WTC11 (cell line): Measurements from ENCODE around the gene CORO2B. TPM values are rescaled to one million over a fixed set of nuclear protein-coding genes. Genes with fewer than 3 reads are reported as not detected.

Source experiments
- ATAC-seq: fragments of 200-7000 bp; cut with Tn5 transposase; 2 replicates; pipeline ENCODE4 v1.10.0; 2021; ENCODE audit warnings: mild to moderate bottlenecking, moderate library complexity
- CTCF ChIA-PET: fragments of 300-600 bp; sonication (Branson Sonifier 250); formaldehyde crosslinking; loops from one replicate; lab custom pipeline; 2021; ENCODE audit warnings: antibody characterized with exemption; lab: Charles Lee
- POLR2A ChIA-PET: fragments of 350-600 bp; sonication (Branson Sonifier 250); formaldehyde crosslinking; loops from one replicate; lab custom pipeline; 2021; ENCODE audit warnings: antibody characterized with exemption; lab: Charles Lee
- DNase-seq: peaks from one replicate; pipeline ENCODE4 v3.0.0; 2021; ENCODE audit warnings: low spot score
- H3K27ac Mint-ChIP-seq: 2 replicates; pipeline ENCODE4 v1.8.0; 2021; ENCODE audit warnings: mixed read lengths
- H3K27me3 Mint-ChIP-seq: 2 replicates; pipeline ENCODE4 v1.8.0; 2021; ENCODE audit warnings: low read depth, mild to moderate bottlenecking, moderate library complexity, mixed read lengths
- H3K36me3 Mint-ChIP-seq: 2 replicates; pipeline ENCODE4 v1.8.0; 2021; ENCODE audit warnings: mixed read lengths
- H3K4me1 Mint-ChIP-seq: 2 replicates; pipeline ENCODE4 v1.8.0; 2022; ENCODE audit warnings: mixed read lengths
- H3K4me3 Mint-ChIP-seq: 2 replicates; pipeline ENCODE4 v1.8.0; 2021; ENCODE audit warnings: mild to moderate bottlenecking, moderate library complexity, mixed read lengths
- H3K9me3 Mint-ChIP-seq: 2 replicates; pipeline ENCODE4 v1.8.0; 2021; ENCODE audit warnings: mixed read lengths
- ATF2 ChIP-seq: sonication (generic); formaldehyde crosslinking; IDR thresholded peaks from 2 replicates; pipeline ENCODE4 v1.8.1; 2022; ENCODE audit warnings: low read depth, missing genetic modification reagents, borderline replicate concordance
- ATF6 ChIP-seq: sonication (generic); formaldehyde crosslinking; IDR thresholded peaks from 2 replicates; pipeline ENCODE4 v1.8.1; 2023; ENCODE audit warnings: mild to moderate bottlenecking, missing genetic modification reagents
- CDX4 ChIP-seq: fragments of 250-450 bp; sonication (Bioruptor Pico); IDR thresholded peaks from 2 replicates; pipeline ENCODE4 v1.9.0; 2021; ENCODE audit warnings: moderate library complexity, mild to moderate bottlenecking, inconsistent platforms, borderline replicate concordance
- CREB1 ChIP-seq: sonication (generic); formaldehyde crosslinking; IDR thresholded peaks from 2 replicates; pipeline ENCODE4 v1.8.0; 2023; ENCODE audit warnings: mild to moderate bottlenecking, missing genetic modification reagents
- E2F5 ChIP-seq: sonication (generic); formaldehyde crosslinking; IDR thresholded peaks from 2 replicates; pipeline ENCODE4 v1.8.1; 2022; ENCODE audit warnings: mild to moderate bottlenecking, moderate library complexity, missing genetic modification reagents
- ELF4 ChIP-seq: sonication (generic); formaldehyde crosslinking; IDR thresholded peaks from 2 replicates; pipeline ENCODE4 v1.8.1; 2022; ENCODE audit warnings: low read depth, mild to moderate bottlenecking, moderate library complexity, missing genetic modification reagents
- ESRRA ChIP-seq: sonication (generic); formaldehyde crosslinking; IDR thresholded peaks from 2 replicates; pipeline ENCODE4 v1.8.1; 2022; ENCODE audit warnings: mild to moderate bottlenecking, missing genetic modification reagents, borderline replicate concordance
- ETV6 ChIP-seq: sonication (generic); formaldehyde crosslinking; IDR thresholded peaks from 2 replicates; pipeline ENCODE4 v1.8.1; 2022; ENCODE audit warnings: mild to moderate bottlenecking, missing genetic modification reagents
- FOXK1 ChIP-seq: sonication (generic); formaldehyde crosslinking; IDR thresholded peaks from 2 replicates; pipeline ENCODE4 v1.8.0; 2022; ENCODE audit warnings: mild to moderate bottlenecking, moderate library complexity, missing genetic modification reagents
- FOXP4 ChIP-seq: sonication (generic); formaldehyde crosslinking; IDR thresholded peaks from 2 replicates; pipeline ENCODE4 v1.8.0; 2022; ENCODE audit warnings: mild to moderate bottlenecking, missing genetic modification reagents
- IRF1 ChIP-seq: sonication (generic); formaldehyde crosslinking; IDR thresholded peaks from 2 replicates; pipeline ENCODE4 v1.8.0; 2023; ENCODE audit warnings: missing genetic modification reagents
- IRF2 ChIP-seq: sonication (generic); formaldehyde crosslinking; IDR thresholded peaks from 2 replicates; pipeline ENCODE4 v1.8.0; 2022; ENCODE audit warnings: low read depth, missing genetic modification reagents, borderline replicate concordance
- KAT7 ChIP-seq: sonication (generic); formaldehyde crosslinking; IDR thresholded peaks from 2 replicates; pipeline ENCODE4 v1.8.1; 2023; ENCODE audit warnings: missing genetic modification reagents, mild to moderate bottlenecking, borderline replicate concordance
- MLX ChIP-seq: sonication (generic); formaldehyde crosslinking; IDR thresholded peaks from 2 replicates; pipeline ENCODE4 v1.8.1; 2023; ENCODE audit warnings: mild to moderate bottlenecking, missing genetic modification reagents, moderate library complexity
- NR2C2 ChIP-seq: sonication (generic); formaldehyde crosslinking; IDR thresholded peaks from 2 replicates; pipeline ENCODE4 v1.8.0; 2022; ENCODE audit warnings: mild to moderate bottlenecking, missing genetic modification reagents
- NR3C1 ChIP-seq: sonication (generic); formaldehyde crosslinking; conservative IDR thresholded peaks from 2 replicates; pipeline ENCODE4 v1.8.1; 2023; ENCODE audit warnings: low read depth, mild to moderate bottlenecking, missing genetic modification reagents
- RORB ChIP-seq: fragments of 250-450 bp; sonication (Bioruptor Pico); IDR thresholded peaks from 2 replicates; pipeline ENCODE4 v1.9.0; 2021; ENCODE audit warnings: mild to moderate bottlenecking
- SOX15 ChIP-seq: fragments of 250-450 bp; sonication (Bioruptor Pico); IDR thresholded peaks from 2 replicates; pipeline ENCODE4 v1.9.0; 2021; ENCODE audit warnings: mild to moderate bottlenecking
- STAT6 ChIP-seq: sonication (generic); formaldehyde crosslinking; conservative IDR thresholded peaks from 2 replicates; pipeline ENCODE4 v1.8.1; 2023; ENCODE audit warnings: mild to moderate bottlenecking, low read depth, missing genetic modification reagents, moderate library complexity
- TCF7 ChIP-seq: sonication (generic); formaldehyde crosslinking; IDR thresholded peaks from 2 replicates; pipeline ENCODE4 v1.8.0; 2022; ENCODE audit warnings: mild to moderate bottlenecking, low read depth, missing genetic modification reagents, moderate library complexity
- TP53 ChIP-seq: sonication (generic); formaldehyde crosslinking; IDR thresholded peaks from 2 replicates; pipeline ENCODE4 v1.8.1; 2023; ENCODE audit warnings: mild to moderate bottlenecking, missing genetic modification reagents
- USF2 ChIP-seq: sonication (generic); formaldehyde crosslinking; IDR thresholded peaks from 2 replicates; pipeline ENCODE4 v1.8.1; 2023; ENCODE audit warnings: mild to moderate bottlenecking, missing genetic modification reagents, moderate library complexity
- ZBTB21 ChIP-seq: sonication (generic); formaldehyde crosslinking; IDR thresholded peaks from 2 replicates; pipeline ENCODE4 v1.8.1; 2023; ENCODE audit warnings: mild to moderate bottlenecking, missing genetic modification reagents, borderline replicate concordance
- ZNF219 ChIP-seq: sonication (generic); formaldehyde crosslinking; IDR thresholded peaks from 2 replicates; pipeline ENCODE4 v1.8.0; 2023; ENCODE audit warnings: missing genetic modification reagents, mild to moderate bottlenecking, borderline replicate concordance
- ZNF263 ChIP-seq: sonication (generic); formaldehyde crosslinking; IDR thresholded peaks from 2 replicates; pipeline ENCODE4 v1.8.1; 2022; ENCODE audit warnings: low read depth, mild to moderate bottlenecking, moderate library complexity, missing genetic modification reagents
- ZNF671 ChIP-seq: fragments of 250-450 bp; sonication (Bioruptor Pico); IDR thresholded peaks from 2 replicates; pipeline ENCODE4 v1.8.0; 2021; ENCODE audit warnings: mild to moderate bottlenecking
- total RNA-seq: library from RNA; stranded (reverse); gene quantifications from 3 replicates; pipeline ENCODE4 v1.2.3, GENCODE V29; 2021

CORO2B gene
- total RNA-seq, 1 experiment from 2014 or later, result 4.9 TPM

GRCh38 chr15:68552344-68552743, 26.4 kb upstream of the CORO2B start:
- no peak for ATAC-seq
- H3K27ac Mint-ChIP-seq, result no peak overlapping the region
- no peak for TF ChIP-seq FOXK1 (CRISPR knock-in tag)
- TF ChIP-seq TCF7 (CRISPR knock-in tag), result no peak
- no peak for TF ChIP-seq SOX15
- TF ChIP-seq IRF2 (CRISPR knock-in tag), result no peak
- TF ChIP-seq IRF1, result no peak
- no peak for TF ChIP-seq ATF6 (CRISPR knock-in tag)
- TF ChIP-seq KAT7 (CRISPR knock-in tag), result no peak
- TF ChIP-seq CDX4, result no peak
- TF ChIP-seq TP53 (CRISPR knock-in tag), result no peak
- TF ChIP-seq FOXP4, result no peak
- TF ChIP-seq USF2 (CRISPR knock-in tag), result no peak
- no peak for TF ChIP-seq ETV6
- no peak for TF ChIP-seq NR2C2 (CRISPR knock-in tag)
- TF ChIP-seq NR3C1, result no peak
- TF ChIP-seq ESRRA (CRISPR knock-in tag), result no peak
- no peak for TF ChIP-seq ELF4
- no peak for TF ChIP-seq RORB (CRISPR knock-in tag)
- no peaks in the 10 kb centered on the region for H3K4me1 Mint-ChIP-seq
- H3K9me3 Mint-ChIP-seq, result no peaks in the 10 kb centered on the region
- H3K36me3 Mint-ChIP-seq, result no peaks in the 10 kb centered on the region
- ChIA-PET POLR2A (no interaction called here), CTCF (interaction anchor here (2.9 to 5.9 kb wide), 4 partner anchors 100 to 373 kb away, joined by 24 to 160 read pairs (median 38); no protein-coding TSS in a partner anchor)
- H3K4me3 Mint-ChIP-seq, result no peak overlapping the region
- no peak for DNase-seq
- peaks cover 13% of the 10 kb centered on the region for H3K27me3 Mint-ChIP-seq

- peaks cover 15% of the 10 kb centered on the region for H3K27me3 Mint-ChIP-seq
- TF ChIP-seq ZNF671, result no peak
- no peak for TF ChIP-seq MLX (CRISPR knock-in tag)
- TF ChIP-seq STAT6 (CRISPR knock-in tag), result no peak
- no peak for TF ChIP-seq ZNF219 (CRISPR knock-in tag)
- TF ChIP-seq ZBTB21, result no peak
- no peak for TF ChIP-seq CREB1 (CRISPR knock-in tag)
- TF ChIP-seq ATF2, result no peak
- no peak for TF ChIP-seq ZNF263
- no peak for TF ChIP-seq E2F5
Observed at GRCh38 chr15:68552773-68553172, 26.0 kb upstream of the CORO2B start.

More at GRCh38 chr15:68552773-68553172, 26.0 kb upstream of the CORO2B start:
- Mint-ChIP-seq H3K4me3 (no peak overlapping the region), H3K9me3 (no peaks in the 10 kb centered on the region), H3K36me3 (no peaks in the 10 kb centered on the region), H3K4me1 (no peaks in the 10 kb centered on the region), H3K27ac (no peak overlapping the region)
- DNase-seq (no peak), ATAC-seq (no peak)
- POLR2A ChIA-PET, result no interaction called here
- CTCF ChIA-PET, result interaction anchor here (1.8 to 5.9 kb wide), 5 partner anchors 100 to 372 kb away, joined by 17 to 160 read pairs (median 27); no protein-coding TSS in a partner anchor
